GM21515 (cell line): Measurements from ENCODE around the gene IKZF2.
A peak's percentile ranks its signal among the peaks of the same experiment; 100 is the strongest.

Source experiments
- ATAC-seq: cut with Tn5 transposase; IDR thresholded peaks from one replicate; pipeline ENCODE4 v1.9.1; 2021; ENCODE audit not compliant: unreplicated experiment

The IKZF2 gene

GRCh38 chr2:212962691-212963090 lies 188.7 kb downstream of the IKZF2 start:
- no peak for ATAC-seq

- ATAC-seq, result no peak
These were observed 190.2 kb downstream of the IKZF2 start for GRCh38 chr2:212961255-212961654.

- ATAC-seq, result no peak
These were observed 191.1 kb downstream of the IKZF2 start for GRCh38 chr2:212960336-212960735.

- ATAC-seq, result no peak
These were observed 191.8 kb downstream of the IKZF2 start for GRCh38 chr2:212959471-212960117.

GRCh38 chr2:212958757-212959295 lies 192.6 kb downstream of the IKZF2 start:
- no peak for ATAC-seq

GRCh38 chr2:212958133-212958532 lies 193.3 kb downstream of the IKZF2 start:
- ATAC-seq, result no peak

GRCh38 chr2:212957624-212958023 lies 193.8 kb downstream of the IKZF2 start:
- ATAC-seq, result no peak

- ATAC-seq, result no peak
These were observed 194.5 kb downstream of the IKZF2 start for GRCh38 chr2:212956665-212957607.

GRCh38 chr2:212953170-212953920 lies 198.1 kb downstream of the IKZF2 start:
- peak; percentile 84 for ATAC-seq

- no peak for ATAC-seq
These were observed 201.6 kb downstream of the IKZF2 start for GRCh38 chr2:212949786-212950185.
